ENCODE measurements around the gene HEXIM1.

The HEXIM1 gene, protein sequence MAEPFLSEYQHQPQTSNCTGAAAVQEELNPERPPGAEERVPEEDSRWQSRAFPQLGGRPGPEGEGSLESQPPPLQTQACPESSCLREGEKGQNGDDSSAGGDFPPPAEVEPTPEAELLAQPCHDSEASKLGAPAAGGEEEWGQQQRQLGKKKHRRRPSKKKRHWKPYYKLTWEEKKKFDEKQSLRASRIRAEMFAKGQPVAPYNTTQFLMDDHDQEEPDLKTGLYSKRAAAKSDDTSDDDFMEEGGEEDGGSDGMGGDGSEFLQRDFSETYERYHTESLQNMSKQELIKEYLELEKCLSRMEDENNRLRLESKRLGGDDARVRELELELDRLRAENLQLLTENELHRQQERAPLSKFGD

GRCh38 chr17:45148183-45149036 lies at the start of gene HEXIM1:
HEXIM1 (plus strand) TSS chr17:45148475; CDS start chr17:45149191, 716 bp downstream.
- DNase-seq: peak; percentile 99 to 100

DNA sequence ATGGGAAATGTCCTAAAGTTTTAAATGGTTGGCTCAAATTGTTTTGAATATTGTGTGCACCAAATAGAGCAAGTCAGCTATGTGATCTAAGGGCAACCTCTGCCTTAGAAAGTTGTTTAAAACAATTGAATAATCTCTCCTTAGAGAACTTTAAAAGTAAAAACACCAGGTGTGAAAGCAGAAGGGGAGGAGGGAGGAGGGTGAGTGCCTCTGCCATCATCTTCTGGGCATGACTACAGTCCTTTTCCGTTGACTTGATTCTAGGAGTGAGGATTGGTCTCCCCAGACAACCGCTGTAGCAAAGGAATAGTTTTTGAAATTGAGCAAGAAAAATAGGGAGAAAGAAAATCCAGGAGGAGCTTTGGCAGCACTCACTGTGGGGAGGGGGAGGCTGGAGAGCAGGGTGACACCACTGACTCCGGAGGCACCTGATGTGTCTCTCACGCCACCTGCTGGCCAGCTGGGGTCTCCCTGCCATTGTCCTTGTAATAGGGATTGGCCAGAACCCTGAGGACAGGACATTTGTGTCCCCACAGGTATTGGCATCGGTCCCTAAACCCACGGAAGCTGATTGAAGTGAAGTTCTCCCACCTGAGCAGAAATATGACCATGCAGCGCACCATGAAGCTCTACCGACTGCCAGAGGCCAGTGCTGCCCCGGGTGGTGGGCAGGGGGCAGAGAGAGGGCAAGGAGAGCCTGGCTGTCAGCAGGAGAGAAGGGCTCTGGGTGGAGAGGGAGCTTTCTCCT lies 49.2 kb upstream of the HEXIM1 start:
- peak; percentile 38 to 91 for DNase-seq

GRCh38 chr17:45101546-45101882 lies 46.8 kb upstream of the HEXIM1 start:
- DNase-seq: no peak

GRCh38 chr17:45101883-45102811 lies 46.1 kb upstream of the HEXIM1 start:
- no peak for DNase-seq

GRCh38 chr17:45102856-45103255 lies 45.4 kb upstream of the HEXIM1 start:
- no peak for DNase-seq

DNA sequence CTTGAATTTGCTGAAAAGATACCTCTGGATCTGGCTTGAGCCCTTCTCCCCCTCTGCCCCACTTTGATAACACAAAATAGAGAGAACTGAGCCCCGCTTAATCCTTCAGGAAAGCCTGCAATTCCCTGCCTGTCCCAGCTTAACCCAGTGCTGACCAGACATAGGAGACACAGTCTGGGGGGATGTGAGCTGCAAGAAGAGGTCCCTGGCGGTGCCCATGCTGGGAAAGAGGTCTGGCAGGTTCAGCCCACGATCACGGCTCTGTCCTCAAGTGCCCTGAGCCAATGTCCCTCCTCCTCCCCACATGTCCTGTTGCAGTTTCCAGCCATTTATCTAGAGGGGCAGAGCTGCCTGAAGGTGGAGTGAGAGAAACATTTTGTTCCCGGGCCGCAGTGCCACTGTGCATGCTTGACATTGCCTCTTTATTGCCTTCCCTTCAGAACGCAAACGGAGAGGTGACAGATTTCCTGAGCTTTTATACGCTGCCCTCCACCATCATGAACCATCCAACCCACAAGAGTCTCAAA lies 44.9 kb upstream of the HEXIM1 start:
- DNase-seq: no peak

DNA sequence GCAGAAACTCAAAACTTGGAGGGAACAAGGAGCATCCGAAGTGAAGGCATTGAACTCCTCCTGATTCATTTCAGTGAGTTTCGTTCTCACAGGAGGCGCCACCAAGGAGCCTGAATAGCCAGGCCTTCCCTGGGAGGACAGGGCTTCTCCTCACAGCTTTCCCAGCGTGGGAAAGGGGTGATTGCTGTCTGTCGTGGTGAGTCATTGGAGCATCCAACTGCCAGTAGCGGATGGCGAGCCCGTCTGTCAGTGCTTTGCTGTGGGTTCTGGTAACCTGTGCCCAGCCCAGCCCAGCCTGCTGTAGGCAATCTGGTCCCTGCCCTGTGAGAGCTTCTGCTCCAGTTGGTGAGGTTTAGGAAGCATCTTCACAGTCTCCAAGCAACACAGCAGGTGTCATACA lies 44.2 kb upstream of the HEXIM1 start:
- no peak for DNase-seq

DNA sequence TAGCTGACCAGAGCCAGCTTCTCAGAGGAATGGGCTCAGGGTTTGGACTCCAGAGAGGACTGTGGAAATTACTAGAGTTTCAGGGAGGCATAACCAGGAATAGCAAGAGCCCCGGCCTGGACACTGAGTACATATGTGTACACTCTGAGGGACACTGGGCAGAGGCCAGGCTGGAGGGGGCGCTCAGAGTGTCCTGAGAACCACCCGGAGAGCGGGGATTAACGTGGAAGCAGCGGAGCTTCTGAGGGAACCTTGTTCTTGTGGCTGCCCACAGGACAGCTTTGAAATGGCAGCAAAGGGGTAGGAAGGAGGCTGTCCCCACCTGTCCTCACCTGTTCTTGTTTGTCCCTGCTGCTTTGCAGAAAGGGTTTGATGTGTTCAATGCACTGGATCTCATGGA lies 43.8 kb upstream of the HEXIM1 start:
- no peak for DNase-seq

DNA sequence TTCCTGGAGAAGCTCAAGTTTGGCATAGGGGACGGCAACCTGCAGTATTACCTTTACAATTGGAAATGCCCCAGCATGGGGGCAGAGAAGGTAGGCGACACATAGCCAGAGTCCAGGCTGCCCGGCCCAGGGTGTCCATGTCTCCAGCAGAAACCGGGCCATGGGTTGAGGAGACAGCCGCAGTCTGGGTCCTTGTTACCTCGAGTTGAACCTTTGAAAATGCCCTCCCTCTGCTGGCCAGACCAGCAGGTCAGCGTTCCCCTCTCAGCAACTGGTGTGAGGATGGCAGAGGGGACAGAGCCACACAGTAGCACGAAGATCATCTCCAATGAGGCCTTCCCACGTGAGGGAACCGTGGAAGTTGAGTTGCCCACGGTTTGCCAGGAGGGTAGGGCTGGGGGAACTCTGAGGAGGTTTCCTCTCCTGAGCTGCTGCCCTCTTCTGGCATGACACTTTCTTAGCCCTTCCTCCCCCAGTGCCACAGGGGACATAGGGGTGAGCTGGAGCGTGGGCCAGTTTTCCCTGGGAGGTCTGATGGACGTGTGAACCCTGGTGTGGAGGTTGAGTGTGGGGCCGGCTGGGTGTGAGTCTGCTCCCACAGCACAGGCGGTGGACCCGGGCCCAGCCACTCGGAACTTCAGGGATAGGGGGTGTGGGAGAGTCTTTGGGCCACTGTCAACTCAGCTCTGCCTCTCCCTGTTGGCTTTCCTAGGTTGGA lies 43.2 kb upstream of the HEXIM1 start:
- no peak for DNase-seq

DNA sequence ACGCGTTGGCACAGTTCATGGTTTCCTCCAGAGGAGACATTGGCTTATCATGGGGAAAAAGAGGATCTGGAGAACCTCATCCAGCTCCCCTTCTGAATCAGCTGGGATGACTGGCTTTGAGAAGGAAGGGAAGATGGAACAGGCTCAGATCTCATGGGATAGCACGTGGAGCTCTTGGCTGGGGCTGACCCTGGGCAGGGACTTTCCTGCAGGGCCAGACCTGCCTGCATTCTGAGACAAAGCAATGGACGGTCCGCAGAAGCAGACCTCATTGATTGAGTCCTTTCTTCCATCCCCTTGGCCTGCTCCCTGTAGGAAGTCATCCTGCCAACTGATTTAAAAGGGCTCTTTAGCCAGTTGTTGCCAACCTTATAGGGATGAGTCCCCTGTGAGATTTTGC lies 42.2 kb upstream of the HEXIM1 start:
- no peak for DNase-seq

- DNase-seq: no peak
These were observed 41.7 kb upstream of the HEXIM1 start for GRCh38 chr17:45106582-45106981.

DNA sequence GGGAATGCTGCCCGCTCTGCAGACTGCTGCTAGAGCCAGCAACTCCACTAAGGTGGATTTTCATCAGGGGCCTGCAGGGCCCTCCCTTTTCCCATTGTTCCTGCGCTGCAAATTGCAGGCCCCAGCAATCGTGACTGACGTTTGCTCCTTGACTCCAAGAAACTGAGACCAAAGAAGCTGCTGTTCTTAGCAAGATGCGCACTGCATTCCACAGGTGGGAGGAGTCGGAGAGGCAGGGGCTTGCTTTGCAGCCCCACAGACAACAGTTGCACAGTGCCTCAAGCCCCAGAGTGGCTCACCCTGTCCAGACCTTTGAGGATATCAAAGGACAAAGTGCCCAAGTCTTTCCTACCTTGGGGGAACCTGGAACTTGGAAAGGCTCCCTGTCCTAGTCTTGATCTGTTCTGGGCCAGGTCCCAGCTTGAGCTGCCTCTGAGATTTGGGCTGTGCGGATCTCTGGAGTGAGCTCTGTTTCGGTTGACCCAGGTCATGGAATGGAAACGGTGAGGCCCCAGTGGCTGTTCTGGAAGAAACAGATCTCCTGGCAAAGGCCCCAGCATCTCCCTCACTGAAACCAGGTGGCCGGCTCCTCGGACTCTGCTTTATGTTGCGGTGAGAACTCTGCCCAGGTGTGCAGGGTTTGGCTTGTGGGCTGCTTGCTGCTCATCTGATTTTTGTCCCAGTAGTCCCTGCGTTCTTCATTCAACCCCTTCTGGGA lies 40.8 kb upstream of the HEXIM1 start:
- DNase-seq: no peak

DNA sequence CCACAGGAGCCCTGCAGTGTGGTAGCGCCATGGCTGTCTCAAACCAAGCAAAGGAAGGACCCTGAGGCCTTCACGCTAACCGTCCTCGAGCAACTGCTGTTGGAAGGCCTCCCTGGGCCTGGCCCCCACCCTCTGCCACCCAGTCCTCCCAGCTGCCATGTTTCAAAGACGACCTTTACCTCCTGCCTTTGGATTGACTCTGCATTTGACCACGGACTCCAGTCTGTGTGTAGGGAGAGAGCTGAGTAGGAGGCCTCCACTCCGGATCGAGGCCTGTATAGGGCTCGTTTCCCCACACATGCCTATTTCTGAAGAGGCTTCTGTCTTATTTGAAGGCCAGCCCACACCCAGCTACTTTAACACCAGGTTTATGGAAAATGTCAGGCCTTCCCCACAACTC lies 40.2 kb upstream of the HEXIM1 start:
- DNase-seq: no peak

DNA sequence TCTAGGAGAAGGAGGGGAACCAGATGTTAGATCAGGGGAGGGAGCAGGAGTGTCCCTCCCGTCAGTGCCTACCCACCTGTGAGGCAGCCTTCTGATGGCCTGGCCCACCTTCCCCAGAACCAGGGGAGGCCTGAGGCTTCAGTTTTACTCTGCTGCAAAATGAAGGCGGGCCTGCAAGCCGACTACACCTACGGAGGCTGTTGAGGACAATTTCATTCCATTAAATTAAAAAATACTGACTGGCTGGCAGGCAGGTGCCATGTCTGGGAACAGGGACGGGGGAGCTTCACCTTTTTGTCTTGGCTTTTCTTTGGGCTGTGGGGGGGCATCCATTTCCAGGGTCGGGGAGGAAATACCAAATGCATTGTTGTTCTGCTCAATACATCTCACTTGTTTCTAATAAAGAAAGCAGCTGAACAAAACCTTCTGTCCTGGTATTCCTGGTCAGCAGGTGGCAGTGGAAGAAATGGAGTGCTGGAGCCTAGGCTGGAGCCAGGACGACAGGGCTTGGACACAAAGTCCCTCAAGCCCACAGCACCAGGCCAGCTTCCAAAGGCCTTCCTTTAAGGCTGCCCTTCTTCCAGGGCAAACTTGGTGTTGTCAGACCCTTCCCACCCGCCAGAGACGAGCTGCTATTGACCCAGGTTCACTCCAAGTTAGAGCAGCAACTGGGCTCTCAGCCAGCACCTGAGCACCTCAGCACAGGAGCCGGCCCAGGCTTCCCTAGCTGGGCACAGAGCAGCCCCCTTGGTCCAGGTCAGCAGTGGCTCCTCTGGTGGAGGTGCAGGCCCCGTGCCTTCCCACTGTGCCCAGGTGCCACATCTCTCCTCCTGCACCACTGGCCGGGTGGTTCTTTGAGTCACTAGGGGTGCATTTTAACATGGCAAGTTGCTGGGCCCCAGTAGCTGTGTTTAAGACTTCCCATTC lies 39.4 kb upstream of the HEXIM1 start:
- no peak for DNase-seq

DNA sequence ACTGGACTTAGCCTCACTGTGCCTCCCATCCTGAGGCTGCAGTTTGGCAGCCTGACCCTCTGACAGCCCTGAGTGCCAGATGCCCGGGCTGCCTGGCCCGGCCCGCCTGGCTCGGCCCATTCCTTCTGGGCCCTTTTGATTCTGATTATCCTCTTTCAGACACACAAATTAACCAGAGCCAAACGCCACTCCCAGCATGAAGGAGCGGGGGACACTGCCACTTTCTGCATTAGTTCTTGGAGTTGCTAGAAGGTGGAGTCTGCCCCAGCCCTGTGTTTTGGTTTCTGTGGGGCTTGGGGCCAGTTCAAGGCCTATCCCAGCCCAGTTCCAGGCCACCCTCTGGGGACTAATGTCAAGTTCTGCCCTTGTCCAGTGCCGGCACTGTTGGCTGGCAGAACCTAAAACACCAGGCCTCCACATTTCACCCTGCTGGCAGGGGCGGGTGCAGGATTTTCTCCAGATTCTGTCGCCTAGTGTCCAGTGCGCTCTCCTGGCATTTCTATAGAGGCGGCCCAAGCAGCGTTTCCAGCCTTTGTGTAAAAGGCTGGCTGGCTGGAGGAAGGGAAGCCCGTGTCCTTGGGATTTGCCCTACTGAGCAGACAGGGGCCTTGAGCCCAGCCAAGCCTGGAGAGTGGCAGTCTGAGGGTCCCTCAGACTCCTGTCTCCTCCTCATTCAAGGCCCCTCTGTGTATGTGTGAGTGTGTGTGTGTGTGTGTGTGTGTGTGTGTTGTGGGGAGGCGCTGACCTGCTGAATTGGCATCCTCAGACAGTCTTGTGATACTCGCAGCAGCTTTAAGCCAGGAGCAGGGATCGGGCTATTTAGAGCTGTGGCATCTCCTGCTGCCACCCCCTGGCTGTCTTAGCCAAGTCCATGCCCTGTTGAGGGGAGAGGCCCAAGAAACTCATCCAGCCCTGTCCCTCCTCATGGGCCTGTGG lies 37.3 kb upstream of the HEXIM1 start:
- peak in 1 of 2 experiments; percentile 18 for DNase-seq

DNA sequence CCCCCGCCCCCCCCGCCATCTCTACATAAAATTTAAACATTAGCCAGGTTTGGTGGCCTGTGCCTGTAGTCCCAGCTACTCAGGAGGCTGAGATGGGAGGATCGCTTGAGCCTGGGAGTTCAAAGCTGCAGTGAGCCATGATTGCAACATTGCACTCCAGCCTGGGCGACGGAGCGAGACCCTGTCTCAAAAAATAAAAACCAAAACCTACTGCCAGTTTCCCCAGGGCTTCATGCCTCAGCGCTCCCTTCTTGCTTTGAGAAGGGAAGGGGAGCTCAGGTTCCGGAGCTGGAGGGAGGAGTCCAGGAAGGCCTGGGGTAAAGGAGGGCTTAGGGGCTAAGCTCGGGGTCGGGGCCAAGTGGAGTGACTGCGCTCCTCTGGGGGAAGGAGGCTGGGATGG lies 36.4 kb upstream of the HEXIM1 start:
- no peak for DNase-seq

- no peak for DNase-seq
These were observed 35.5 kb upstream of the HEXIM1 start for GRCh38 chr17:45112559-45113423.

DNA sequence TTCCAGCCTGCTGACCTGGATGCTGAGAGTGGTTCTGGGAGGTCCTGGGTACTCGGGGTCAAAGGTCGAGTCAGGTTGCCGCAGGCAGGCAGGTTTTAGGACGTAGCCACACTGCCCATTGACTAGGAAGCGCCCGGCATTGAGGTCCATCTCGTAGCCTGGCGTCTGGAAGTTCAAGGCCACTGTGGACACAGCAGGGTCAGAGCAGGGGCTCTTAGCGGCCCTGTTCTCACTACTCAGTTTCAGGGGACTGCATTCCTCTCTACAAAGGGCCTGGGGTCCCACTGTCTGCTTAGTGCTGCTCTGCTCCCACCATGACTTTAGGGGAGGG lies 34.9 kb upstream of the HEXIM1 start:
- no peak for DNase-seq
